A673 (cell line): ENCODE measurements around the gene CYP4F3.

ENCODE experiments used
- EZH2 ChIP-seq: fragments of 200-600 bp; sonication (generic); IDR thresholded peaks from 2 replicates; pipeline ENCODE4 v1.6.1; 2017; ENCODE audit warnings: borderline replicate concordance, low read depth, mild to moderate bottlenecking, mixed read lengths, antibody characterized with exemption, low read length; ENCODE audit not compliant: poor library complexity, severe bottlenecking
- TF ChIP-seq, protein P1 (sequence below): fragments of 300-800, 200-600 bp; sonication (generic); conservative IDR thresholded peaks from 2 replicates; pipeline ENCODE4 v1.5.1; 2017; ENCODE audit warnings: low read depth, mild to moderate bottlenecking, antibody characterized with exemption, low read length, moderate library complexity, mixed read lengths

DNA sequence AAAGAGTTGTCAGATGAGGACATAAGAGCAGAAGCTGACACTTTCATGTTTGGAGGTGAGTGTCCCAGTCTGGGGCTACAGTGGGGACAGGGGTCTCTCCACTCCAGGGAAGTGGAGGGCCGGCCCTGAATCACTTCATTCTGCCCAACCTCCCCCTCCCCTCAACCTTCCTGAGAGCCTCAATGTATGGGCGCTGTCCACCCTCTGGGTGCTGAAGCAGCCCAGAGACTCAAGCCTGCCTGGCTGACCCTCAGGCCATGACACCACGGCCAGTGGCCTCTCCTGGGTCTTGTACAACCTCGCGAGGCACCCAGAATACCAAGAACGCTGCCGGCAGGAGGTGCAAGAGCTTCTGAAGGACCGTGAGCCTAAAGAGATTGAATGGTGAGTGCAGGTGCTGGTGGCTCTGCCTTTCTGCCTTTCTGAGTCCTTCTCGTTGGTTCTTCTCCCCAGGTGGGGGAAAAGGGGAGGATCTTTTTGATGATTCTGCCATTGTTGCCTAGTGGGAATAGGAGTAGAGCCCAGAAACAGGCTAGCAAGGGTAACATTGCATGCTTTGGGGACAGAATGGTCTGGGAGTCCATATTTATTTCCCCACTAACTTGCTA, 16.9 kb upstream of the CYP4F3 start:
- TF ChIP-seq, protein P1, sequence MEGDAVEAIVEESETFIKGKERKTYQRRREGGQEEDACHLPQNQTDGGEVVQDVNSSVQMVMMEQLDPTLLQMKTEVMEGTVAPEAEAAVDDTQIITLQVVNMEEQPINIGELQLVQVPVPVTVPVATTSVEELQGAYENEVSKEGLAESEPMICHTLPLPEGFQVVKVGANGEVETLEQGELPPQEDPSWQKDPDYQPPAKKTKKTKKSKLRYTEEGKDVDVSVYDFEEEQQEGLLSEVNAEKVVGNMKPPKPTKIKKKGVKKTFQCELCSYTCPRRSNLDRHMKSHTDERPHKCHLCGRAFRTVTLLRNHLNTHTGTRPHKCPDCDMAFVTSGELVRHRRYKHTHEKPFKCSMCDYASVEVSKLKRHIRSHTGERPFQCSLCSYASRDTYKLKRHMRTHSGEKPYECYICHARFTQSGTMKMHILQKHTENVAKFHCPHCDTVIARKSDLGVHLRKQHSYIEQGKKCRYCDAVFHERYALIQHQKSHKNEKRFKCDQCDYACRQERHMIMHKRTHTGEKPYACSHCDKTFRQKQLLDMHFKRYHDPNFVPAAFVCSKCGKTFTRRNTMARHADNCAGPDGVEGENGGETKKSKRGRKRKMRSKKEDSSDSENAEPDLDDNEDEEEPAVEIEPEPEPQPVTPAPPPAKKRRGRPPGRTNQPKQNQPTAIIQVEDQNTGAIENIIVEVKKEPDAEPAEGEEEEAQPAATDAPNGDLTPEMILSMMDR, result no peak
- no peak for TF ChIP-seq EZH2
